ENCODE measurements around the gene PPP1R14B. TPM values are rescaled to one million over a fixed set of nuclear protein-coding genes. Genes with fewer than 3 reads are reported as not detected.
A peak's percentile ranks its signal among the peaks of the same experiment; 100 is the strongest.

PPP1R14B gene
- total RNA-seq, 4 donors from 2014 or later: 144 to 444 (median 237) TPM

DNA sequence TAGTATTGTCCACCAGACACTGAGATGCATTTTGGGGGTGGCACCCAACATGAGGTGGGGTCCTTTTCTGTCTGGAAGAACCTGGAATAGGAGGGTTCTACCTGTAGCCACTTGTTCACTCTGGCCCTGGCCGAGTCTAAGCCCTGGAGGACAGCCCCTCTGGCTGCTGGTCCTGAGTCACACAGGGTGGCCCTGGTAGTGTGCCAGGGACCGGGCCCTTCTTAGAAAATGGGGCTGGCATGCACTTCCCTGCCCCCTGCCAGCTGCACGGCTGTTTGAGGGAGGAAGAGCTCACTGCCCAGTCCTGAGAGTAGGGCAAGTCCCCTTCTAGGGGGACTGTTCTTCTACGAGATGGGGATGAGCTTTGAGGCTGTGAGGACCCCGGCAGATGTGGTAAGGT lies 6.7 kb upstream of the PPP1R14B start:
- DNase-seq (peak in 1 of 2 donors; percentile 65), ATAC-seq (no peak)
- Histone ChIP-seq H3K27me3 (no peaks in the 10 kb centered on the region), H3K4me3 (no peak overlapping the region), H3K4me1 (peaks cover 30 to 31% of the 10 kb centered on the region in 2 donors), H3K9me3 (no peaks in the 10 kb centered on the region), H3K36me3 (peaks cover 0 to 22% of the 10 kb centered on the region in 2 donors), H3K27ac (peak overlapping the region in 3 of 4 donors; percentile 6 to 77 (median 34))
- TF ChIP-seq, protein P1, sequence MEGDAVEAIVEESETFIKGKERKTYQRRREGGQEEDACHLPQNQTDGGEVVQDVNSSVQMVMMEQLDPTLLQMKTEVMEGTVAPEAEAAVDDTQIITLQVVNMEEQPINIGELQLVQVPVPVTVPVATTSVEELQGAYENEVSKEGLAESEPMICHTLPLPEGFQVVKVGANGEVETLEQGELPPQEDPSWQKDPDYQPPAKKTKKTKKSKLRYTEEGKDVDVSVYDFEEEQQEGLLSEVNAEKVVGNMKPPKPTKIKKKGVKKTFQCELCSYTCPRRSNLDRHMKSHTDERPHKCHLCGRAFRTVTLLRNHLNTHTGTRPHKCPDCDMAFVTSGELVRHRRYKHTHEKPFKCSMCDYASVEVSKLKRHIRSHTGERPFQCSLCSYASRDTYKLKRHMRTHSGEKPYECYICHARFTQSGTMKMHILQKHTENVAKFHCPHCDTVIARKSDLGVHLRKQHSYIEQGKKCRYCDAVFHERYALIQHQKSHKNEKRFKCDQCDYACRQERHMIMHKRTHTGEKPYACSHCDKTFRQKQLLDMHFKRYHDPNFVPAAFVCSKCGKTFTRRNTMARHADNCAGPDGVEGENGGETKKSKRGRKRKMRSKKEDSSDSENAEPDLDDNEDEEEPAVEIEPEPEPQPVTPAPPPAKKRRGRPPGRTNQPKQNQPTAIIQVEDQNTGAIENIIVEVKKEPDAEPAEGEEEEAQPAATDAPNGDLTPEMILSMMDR (IDR thresholded peaks at IDR 0.05 in 4 of 5, conservative IDR thresholded peaks at IDR 0.05 in 1 of 5): no peak
- TF ChIP-seq POLR2A (IDR thresholded peaks at IDR 0.05): no peak
- intact Hi-C loops (cut with DNase I; ENCODE audit: low total_unique reads) (no loop called here), in situ Hi-C loops (cut with MboI; ENCODE audit: low sequenced_read_pairs in 4 of 4) (no loop called here)

DNA sequence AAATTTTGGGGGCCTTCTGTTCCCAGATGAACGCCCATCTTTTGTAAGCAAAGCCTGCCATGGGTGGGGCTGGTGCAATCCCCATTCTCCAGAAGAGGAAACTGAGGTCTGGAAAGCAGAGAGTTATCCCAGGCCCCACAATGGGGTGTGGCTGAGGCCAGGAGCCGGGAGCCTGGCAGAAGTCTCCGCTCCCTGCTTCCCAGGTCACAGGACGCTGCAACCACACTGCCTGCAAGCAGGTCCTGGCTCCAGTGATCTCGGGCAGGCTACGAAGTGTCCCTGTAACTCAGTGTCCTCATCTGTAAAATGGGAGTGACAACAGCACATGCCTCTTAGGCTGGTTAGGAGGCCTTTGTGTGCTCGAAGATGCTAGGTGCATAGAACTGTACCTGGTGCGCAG lies 6.3 kb upstream of the PPP1R14B start:
- DNase-seq: no peak
- H3K9me3 ChIP-seq: no peaks in the 10 kb centered on the region
- TF ChIP-seq POLR2A (IDR thresholded peaks at IDR 0.05): no peak
- TF ChIP-seq, protein P1 (IDR thresholded peaks at IDR 0.05 in 4 of 5, conservative IDR thresholded peaks at IDR 0.05 in 1 of 5): no peak
- intact Hi-C loops (cut with DNase I; ENCODE audit: low total_unique reads) (no loop called here), in situ Hi-C loops (cut with MboI; ENCODE audit: low sequenced_read_pairs in 4 of 4) (no loop called here)
- no peak for ATAC-seq
- no peak overlapping the region for H3K4me3 ChIP-seq
- H3K27ac ChIP-seq: peak overlapping the region in 3 of 4 donors; percentile 6 to 77 (median 34)
- peaks cover 0 to 17% of the 10 kb centered on the region in 2 donors for H3K36me3 ChIP-seq
- peaks cover 31% of the 10 kb centered on the region in 2 donors for H3K4me1 ChIP-seq
- H3K27me3 ChIP-seq: no peaks in the 10 kb centered on the region

DNA sequence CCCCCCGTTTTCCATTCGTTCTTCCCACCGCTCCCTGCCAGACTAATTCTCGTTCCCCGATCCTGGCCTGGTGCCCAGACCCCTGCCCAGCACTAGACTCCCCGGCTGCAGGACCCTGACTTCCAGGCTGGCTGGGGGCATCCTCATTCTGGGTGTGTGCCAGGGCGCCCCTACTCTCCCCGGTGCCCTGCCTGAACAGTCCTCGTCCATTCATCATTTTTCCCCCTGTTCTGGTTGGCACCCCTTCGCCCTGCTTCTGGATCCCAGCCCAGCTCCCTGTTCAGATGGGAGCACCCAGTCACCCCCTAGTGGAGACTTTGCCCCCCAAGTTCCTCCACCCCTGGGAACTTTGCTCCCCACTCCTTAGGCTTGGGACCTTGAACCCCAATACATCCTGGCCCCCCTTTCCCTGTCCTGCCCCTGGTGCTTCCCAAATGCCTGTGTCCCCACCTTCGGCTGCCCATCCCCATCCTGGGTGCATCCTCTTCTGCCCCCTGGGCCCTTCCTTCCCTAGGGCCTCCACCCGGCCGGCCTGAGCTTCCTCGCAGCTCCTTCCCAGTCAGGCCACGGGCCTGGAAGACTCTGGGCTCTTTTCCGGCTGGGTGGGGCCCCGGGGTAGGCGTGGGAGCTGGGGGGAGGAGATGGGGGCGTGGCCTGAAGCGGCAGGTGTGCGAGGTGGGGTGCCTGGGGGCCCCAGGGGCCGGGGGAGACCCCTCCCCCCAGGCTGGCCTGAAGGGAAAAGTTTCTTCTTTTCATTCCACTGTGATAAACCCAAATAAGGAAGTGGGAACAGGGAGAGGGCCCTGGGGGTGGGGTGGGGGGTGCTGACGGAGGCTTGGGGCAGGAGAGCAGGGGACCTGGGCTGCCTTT lies 5.5 kb upstream of the PPP1R14B start:
- Histone ChIP-seq H3K9me3 (no peaks in the 10 kb centered on the region), H3K27me3 (no peaks in the 10 kb centered on the region), H3K27ac (peak overlapping the region; percentile 67 to 82 (median 76)), H3K36me3 (peaks cover 0 to 15% of the 10 kb centered on the region in 2 donors), H3K4me1 (peaks cover 36 to 37% of the 10 kb centered on the region in 2 donors), H3K4me3 (peak overlapping the region; percentile 65 to 92 (median 78))
- DNase-seq: no peak
- TF ChIP-seq POLR2A (IDR thresholded peaks at IDR 0.05): no peak
- TF ChIP-seq, protein P1 (IDR thresholded peaks at IDR 0.05 in 4 of 5, conservative IDR thresholded peaks at IDR 0.05 in 1 of 5): peak in 1 of 5 experiments; percentile 33
- ATAC-seq: no peak
- intact Hi-C loops (cut with DNase I; ENCODE audit: low total_unique reads) (no loop called here), in situ Hi-C loops (cut with MboI; ENCODE audit: low sequenced_read_pairs in 4 of 4) (no loop called here)

DNA sequence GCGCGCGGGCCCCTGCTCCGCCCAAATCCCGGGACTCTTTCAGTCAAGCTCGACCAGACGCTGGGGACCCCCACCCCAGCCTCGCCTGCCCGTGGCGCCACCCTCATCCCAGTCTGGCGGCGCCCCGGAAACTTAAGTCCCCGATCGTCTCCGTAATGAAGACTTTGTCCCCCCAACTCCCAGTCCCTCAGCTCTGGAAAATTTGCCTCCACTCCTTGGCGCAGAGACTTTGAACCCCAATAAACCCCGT lies 4.9 kb upstream of the PPP1R14B start:
- Histone ChIP-seq H3K27ac (peak overlapping the region; percentile 67 to 82 (median 76)), H3K4me1 (peaks cover 36 to 37% of the 10 kb centered on the region in 2 donors), H3K36me3 (peaks cover 0 to 15% of the 10 kb centered on the region in 2 donors), H3K4me3 (peak overlapping the region; percentile 65 to 92 (median 78)), H3K27me3 (no peaks in the 10 kb centered on the region), H3K9me3 (no peaks in the 10 kb centered on the region)
- ATAC-seq: no peak
- TF ChIP-seq, protein P1 (IDR thresholded peaks at IDR 0.05 in 4 of 5, conservative IDR thresholded peaks at IDR 0.05 in 1 of 5): no peak
- peak in 1 of 2 donors; percentile 39 for TF ChIP-seq POLR2A (IDR thresholded peaks at IDR 0.05)
- in situ Hi-C loops (cut with MboI; ENCODE audit: low sequenced_read_pairs in 4 of 4): no loop called here
- intact Hi-C loops (cut with DNase I; ENCODE audit: low total_unique reads): loop anchor here (1.0 kb wide), 4 partner anchors 18 to 54 kb away; partner anchors contain the start of gene ESRRA
- no peak for DNase-seq

Measured in gastrocnemius medialis (tissue), 4 donors.